ENCODE results near the gene PHF14.

DNA sequence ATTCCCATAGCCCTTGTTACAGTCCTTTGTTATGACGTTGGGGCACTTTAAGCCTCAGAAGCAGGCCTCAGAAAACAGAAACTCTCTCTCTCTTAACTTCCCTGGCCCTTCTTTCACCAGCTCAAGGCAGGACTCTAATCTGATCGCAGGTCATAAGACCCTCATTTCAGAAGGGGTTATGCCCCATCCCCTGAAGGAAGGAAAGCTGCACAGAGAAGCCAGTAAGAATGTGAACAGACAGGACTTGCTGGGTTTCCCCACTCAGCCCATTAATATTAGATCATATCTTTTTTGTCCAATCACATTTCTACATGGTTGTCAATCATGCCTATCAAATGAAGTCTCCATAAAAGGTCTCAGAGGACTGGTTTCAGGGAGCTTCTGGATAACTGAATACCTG is 49.3 kb upstream of the PHF14 start:
- TF ChIP-seq, protein P1, sequence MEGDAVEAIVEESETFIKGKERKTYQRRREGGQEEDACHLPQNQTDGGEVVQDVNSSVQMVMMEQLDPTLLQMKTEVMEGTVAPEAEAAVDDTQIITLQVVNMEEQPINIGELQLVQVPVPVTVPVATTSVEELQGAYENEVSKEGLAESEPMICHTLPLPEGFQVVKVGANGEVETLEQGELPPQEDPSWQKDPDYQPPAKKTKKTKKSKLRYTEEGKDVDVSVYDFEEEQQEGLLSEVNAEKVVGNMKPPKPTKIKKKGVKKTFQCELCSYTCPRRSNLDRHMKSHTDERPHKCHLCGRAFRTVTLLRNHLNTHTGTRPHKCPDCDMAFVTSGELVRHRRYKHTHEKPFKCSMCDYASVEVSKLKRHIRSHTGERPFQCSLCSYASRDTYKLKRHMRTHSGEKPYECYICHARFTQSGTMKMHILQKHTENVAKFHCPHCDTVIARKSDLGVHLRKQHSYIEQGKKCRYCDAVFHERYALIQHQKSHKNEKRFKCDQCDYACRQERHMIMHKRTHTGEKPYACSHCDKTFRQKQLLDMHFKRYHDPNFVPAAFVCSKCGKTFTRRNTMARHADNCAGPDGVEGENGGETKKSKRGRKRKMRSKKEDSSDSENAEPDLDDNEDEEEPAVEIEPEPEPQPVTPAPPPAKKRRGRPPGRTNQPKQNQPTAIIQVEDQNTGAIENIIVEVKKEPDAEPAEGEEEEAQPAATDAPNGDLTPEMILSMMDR (IDR thresholded peaks at IDR 0.05), result no peak
- TF ChIP-seq POLR2A (IDR thresholded peaks at IDR 0.05), result no peak
